ENCODE data around the gene IKBKE. TPM values are rescaled to one million over a fixed set of nuclear protein-coding genes. Genes with fewer than 3 reads are reported as not detected.

IKBKE gene
- total RNA-seq, 1 donor from 2014 or later, result 8.5 TPM

- no peak for TF ChIP-seq CTCF (IDR thresholded peaks at IDR 0.05)
- ATAC-seq (no peak), DNase-seq (peak; percentile 32)
- Histone ChIP-seq H3K9me3 (no peaks in the 10 kb centered on the region), H3K36me3 (no peaks in the 10 kb centered on the region), H3K27me3 (no peaks in the 10 kb centered on the region), H3K27ac (peak overlapping the region; percentile 71), H3K4me1 (peaks cover 48% of the 10 kb centered on the region), H3K4me3 (no peak overlapping the region)
- intact Hi-C loops (cut with DNase I), result no loop called here
Observed at GRCh38 chr1:206511362-206512057, 41.2 kb downstream of the IKBKE start.

GRCh38 chr1:206512058-206512850, 42.0 kb downstream of the IKBKE start:
- intact Hi-C loops (cut with DNase I), result no loop called here
- Histone ChIP-seq H3K4me3 (no peak overlapping the region), H3K9me3 (no peaks in the 10 kb centered on the region), H3K36me3 (no peaks in the 10 kb centered on the region), H3K27ac (peak overlapping the region; percentile 71), H3K27me3 (no peaks in the 10 kb centered on the region), H3K4me1 (peaks cover 47% of the 10 kb centered on the region)
- DNase-seq (peak; percentile 67), ATAC-seq (no peak)
- no peak for TF ChIP-seq CTCF (IDR thresholded peaks at IDR 0.05)

- H3K36me3 ChIP-seq, result no peaks in the 10 kb centered on the region
- H3K4me1 ChIP-seq, result peaks cover 47% of the 10 kb centered on the region
- no peak overlapping the region for H3K4me3 ChIP-seq
- H3K27ac ChIP-seq, result peak overlapping the region; percentile 71
- no peaks in the 10 kb centered on the region for H3K9me3 ChIP-seq
- H3K27me3 ChIP-seq, result no peaks in the 10 kb centered on the region
- no peak for TF ChIP-seq CTCF (IDR thresholded peaks at IDR 0.05)
- ATAC-seq (peak; percentile 53), DNase-seq (peak; percentile 59)
- intact Hi-C loops (cut with DNase I), result no loop called here
Observed at GRCh38 chr1:206512851-206513180, 42.5 kb downstream of the IKBKE start.

GRCh38 chr1:206513312-206514111, 43.2 kb downstream of the IKBKE start:
- H3K4me3 ChIP-seq, result no peak overlapping the region
- ATAC-seq (peak; percentile 55), DNase-seq (peak; percentile 74)
- peaks cover 41% of the 10 kb centered on the region for H3K4me1 ChIP-seq
- no peaks in the 10 kb centered on the region for H3K9me3 ChIP-seq
- intact Hi-C loops (cut with DNase I), result no loop called here
- TF ChIP-seq CTCF (IDR thresholded peaks at IDR 0.05), result no peak
- no peaks in the 10 kb centered on the region for H3K27me3 ChIP-seq
- peak overlapping the region; percentile 71 for H3K27ac ChIP-seq
- H3K36me3 ChIP-seq, result no peaks in the 10 kb centered on the region

- no peaks in the 10 kb centered on the region for H3K36me3 ChIP-seq
- no peak overlapping the region for H3K4me3 ChIP-seq
- ATAC-seq (no peak), DNase-seq (no peak)
- intact Hi-C loops (cut with DNase I), result no loop called here
- no peaks in the 10 kb centered on the region for H3K27me3 ChIP-seq
- TF ChIP-seq CTCF (IDR thresholded peaks at IDR 0.05), result no peak
- peaks cover 33% of the 10 kb centered on the region for H3K4me1 ChIP-seq
- no peak overlapping the region for H3K27ac ChIP-seq
- H3K9me3 ChIP-seq, result no peaks in the 10 kb centered on the region
Observed at GRCh38 chr1:206514813-206515387, 44.6 kb downstream of the IKBKE start.

Data from upper lobe of right lung (tissue), 1 donor.